ENCODE data around the gene NBPF15.
A peak's percentile ranks its signal among the peaks of the same experiment; 100 is the strongest.
"Not testable (repeated sequence)": the region's sequence is repeated elsewhere in the genome, so short reads cannot be mapped to it uniquely, and the experiment has no call there.

Gene NBPF15, protein sequence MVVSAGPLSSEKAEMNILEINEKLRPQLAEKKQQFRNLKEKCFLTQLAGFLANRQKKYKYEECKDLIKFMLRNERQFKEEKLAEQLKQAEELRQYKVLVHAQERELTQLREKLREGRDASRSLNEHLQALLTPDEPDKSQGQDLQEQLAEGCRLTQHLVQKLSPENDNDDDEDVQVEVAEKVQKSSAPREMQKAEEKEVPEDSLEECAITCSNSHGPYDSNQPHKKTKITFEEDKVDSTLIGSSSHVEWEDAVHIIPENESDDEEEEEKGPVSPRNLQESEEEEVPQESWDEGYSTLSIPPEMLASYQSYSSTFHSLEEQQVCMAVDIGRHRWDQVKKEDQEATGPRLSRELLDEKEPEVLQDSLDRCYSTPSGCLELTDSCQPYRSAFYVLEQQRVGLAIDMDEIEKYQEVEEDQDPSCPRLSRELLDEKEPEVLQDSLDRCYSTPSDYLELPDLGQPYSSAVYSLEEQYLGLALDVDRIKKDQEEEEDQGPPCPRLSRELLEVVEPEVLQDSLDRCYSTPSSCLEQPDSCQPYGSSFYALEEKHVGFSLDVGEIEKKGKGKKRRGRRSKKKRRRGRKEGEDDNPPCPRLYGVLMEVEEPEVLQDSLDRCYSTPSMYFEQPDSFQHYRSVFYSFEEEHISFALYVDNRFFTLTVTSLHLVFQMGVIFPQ

GRCh38 chr1:144461136-144461759, at the start of gene NBPF15:
NBPF15 (minus strand) TSS chr1:144461669; CDS start chr1:144440003, 21,666 bp downstream.
- DNase-seq: peak; percentile 7

- not testable (repeated sequence) for DNase-seq
Observed at GRCh38 chr1:144496429-144496828, 35.0 kb upstream of the NBPF15 start.

GRCh38 chr1:144494130-144494529, 32.7 kb upstream of the NBPF15 start:
- not testable (repeated sequence) for DNase-seq

DNA sequence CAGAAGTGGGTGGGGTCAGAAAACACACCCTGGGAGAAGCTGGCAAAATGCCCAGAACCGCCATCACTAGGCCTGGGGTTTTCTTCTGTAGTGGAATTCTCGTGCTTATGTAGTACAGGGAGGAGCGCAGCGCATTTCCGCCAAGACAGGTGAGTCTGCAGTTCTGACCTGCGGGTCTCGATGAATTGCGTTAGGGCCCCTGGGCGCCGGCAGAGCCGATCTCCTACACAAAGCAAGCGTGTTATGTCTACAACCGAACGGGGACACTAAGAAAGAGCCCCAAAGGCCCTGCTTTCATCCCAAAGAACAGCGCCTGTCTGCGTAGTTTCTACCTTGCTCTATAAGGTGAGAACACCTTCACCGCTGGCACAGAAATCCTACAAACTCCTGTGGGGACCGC, 28.9 kb upstream of the NBPF15 start:
- DNase-seq: not testable (repeated sequence)

GRCh38 chr1:144487002-144487401, 25.5 kb upstream of the NBPF15 start:
- not testable (repeated sequence) for DNase-seq

- not testable (repeated sequence) for DNase-seq
Observed at GRCh38 chr1:144485048-144485993, 23.9 kb upstream of the NBPF15 start.

DNA sequence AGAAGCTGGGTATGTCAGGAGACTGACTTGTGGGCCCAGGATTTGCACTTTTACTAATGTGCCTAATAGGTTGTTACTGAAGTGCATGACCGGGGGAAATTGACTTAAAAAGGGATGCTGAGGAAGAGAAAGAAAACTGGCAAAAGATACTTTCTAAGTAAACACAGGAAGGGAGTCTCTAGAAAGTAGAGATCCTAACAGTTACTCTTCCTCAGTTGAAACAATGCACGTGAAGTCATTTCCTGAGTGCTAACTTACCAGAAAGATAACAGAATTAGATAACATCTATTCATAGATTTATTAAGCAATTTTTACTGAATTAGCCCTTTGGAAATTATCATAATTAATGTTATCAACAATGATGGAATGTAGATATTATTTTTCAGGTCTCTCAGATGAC, 12.4 kb upstream of the NBPF15 start:
- DNase-seq: not testable (repeated sequence)

GRCh38 chr1:144471434-144471833, 10.0 kb upstream of the NBPF15 start:
- DNase-seq: not testable (repeated sequence)

DNA sequence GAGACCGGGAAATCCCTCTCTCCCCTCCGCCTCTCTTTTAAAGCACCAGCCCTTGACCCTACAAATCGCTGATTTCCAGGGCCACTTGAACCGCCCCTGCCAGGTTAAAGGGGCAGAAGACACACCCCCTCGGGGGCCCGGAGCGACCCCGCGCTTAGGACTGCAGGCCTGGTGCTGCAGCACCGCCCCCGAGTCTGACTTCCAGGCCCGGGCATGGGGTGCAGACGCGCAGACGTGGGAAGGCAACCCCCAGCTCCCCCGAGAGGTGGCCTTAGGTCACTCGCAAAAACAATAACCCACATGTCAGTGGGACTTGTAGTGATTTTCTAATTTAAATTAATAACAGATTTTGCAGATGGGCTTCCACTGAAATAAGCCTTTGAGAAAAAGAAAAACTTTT, 309 bp upstream of the NBPF15 start:
- not testable (repeated sequence) for DNase-seq

DNA sequence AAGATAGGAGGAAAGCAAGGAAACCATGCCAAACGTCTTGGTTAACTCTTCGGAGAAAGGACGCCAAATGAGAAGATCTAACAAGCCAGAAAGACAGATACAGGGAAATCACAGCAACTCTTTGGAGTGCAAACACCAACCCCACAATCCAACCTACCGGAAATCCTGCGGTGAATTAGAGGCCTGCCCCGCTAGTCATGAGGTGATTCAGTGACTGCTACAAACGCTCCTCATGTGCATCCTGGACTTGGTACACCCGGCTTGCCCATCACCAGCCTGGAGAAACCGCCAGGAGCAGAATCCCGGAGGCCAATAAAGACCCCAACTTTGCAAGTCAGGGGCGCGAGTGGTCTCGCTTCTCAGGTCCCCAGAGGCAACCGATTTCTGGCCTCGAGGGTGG, 783 bp downstream of the NBPF15 start:
- not testable (repeated sequence) for DNase-seq

DNA sequence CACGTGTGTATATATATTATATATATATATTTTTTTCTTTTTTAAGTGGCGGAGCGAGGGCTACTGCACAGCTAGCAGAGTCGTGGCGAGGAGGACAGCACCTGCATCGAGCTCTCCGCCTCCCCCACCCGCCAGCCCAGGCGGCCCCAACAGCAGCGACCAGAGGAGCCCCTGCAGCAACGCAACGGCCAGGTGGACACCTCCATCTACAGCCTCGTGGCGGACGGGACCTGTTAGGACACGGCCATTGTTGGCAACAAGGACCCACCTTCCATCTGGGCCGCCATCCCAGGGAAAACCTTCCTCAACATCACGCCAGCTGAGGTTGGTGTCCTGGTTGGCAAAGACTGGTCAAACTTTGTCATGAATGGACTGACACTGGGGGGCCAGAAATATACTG, 19.1 kb downstream of the NBPF15 start:
- not testable (repeated sequence) for DNase-seq

DNA sequence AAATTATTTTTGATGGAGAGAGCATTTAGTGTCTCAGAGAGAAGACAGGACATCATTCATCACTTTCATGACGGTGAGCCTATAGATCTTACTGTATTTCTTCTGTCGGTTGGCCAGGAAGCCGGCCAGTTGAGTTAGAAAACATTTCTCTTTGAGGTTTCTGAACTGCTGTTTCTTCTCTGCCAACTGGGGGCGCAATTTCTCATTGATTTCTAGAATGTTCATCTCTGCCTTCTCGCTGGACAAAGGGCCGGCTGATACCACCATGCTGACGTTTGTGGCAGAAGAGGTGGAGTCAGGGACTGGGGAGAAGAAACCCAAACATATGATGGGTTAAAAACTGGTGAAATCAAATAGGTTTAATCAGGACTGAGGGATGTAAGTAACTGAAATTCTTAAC, 21.7 kb downstream of the NBPF15 start:
- DNase-seq: not testable (repeated sequence)

DNA sequence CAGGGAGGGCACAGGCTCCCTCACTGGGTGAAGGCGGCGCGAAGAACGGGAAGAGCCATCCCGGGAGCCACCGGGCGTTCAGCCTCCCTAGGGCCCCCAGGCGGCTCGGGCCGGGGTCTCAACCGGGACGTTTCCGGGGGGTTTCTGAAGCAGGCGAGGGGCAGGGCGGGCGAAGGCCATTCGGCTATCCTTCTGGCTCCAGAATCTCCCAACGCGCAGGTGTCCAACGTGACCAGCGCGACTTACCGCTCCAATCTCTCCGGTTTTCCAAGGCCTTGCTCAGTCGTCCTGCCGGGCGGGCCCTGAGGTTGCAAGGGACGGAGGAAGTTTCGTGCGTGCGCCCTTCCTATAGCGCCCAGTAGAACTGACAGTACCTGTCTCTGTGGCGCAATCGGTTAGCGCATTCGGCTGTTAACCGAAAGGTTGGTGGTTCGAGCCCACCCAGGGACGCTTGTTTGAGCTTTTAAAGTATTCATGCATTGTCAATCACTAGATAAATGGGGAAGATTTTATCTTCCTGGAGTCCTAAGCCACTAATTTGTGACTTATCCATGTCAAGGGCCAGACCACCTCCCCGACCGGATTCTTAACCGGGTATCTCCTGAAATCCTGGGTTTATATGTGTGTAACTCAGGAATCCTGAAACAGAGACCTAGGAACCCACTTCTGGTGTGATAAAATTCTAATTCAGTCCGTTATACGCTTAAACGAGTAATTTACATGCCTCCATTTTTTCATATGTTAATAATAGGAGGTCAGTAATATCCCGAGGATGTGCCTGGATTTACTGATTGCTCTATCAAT, 42.4 kb downstream of the NBPF15 start:
- DNase-seq: not testable (repeated sequence)

DNA sequence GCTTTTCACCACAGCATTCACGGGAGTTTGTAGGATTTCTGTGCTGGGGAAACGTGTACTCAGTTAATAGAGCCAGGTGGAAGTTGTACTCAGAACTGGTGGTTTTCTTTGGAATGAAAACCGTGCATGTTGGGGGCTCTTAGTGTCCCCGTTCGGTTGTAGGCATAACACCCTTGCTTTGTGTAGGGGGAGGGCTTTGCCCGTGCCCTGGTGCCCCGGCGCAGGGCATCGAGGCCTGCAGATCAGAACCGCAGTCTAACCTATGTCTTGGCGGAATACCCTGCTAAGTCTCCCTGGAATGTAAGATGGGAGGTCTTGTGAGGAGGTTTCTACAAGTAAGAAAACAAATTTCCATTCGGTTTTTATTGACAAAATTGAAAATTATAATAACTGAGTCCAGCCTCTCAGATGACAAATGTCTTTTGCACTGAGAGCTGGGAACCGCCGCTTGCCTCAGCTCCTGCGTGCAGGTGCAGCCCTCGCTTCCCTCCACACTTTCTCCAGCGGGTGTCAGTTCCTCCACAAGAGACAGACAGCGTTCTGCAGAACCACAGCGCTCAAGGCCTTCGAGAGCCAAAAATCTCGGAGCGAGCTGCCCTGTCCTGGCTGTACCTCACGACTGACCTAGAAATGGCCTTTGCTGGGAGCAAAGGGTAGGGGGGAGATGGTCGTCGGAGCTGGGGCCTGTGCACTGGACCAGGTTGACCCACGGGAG, 47.9 kb downstream of the NBPF15 start:
- not testable (repeated sequence) for DNase-seq

GRCh38 chr1:144412491-144413403, 48.7 kb downstream of the NBPF15 start:
- not testable (repeated sequence) for DNase-seq

DNA sequence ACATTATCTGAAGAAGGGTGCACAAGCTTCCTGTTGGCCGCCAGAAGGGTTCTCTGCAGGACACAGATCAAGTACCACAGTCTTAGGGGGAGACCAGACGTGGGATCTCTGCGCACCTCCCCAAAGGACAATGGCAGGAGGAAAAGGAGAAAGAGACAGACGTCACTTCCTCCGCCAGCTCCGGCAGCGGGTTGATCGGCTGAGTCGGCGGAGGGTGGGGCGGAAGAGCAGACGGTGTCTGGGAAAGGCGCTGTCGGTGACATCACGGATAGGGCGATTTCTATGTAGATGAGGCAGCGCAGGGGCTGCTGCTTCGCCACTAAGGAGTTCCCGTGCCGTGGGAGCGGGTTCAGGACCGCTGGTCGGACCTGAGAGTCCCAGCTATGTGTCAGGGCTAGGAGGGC, 49.4 kb downstream of the NBPF15 start:
- not testable (repeated sequence) for DNase-seq

- DNase-seq: not testable (repeated sequence)
Observed at GRCh38 chr1:144402807-144403206, 58.7 kb downstream of the NBPF15 start.

DNA sequence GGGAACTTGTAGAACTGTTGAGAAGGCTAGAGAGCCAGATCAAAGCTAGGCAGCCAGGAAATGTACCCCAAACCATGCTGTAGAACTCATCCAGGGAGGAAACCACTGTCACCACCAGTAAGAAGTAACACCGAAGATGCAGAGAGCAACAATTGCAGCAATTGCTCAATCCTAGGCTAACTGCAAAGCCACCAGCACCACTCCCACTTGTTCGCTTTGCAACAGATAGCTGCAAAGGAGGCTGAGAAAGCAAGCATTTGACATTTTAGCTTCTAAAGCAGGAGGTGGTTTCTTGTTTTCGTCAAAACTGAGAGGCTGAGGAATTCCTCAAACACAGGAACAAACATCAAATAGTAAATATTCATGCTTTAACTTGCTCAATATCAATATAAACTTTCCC, 89.8 kb downstream of the NBPF15 start:
- not testable (repeated sequence) for DNase-seq
